Ovary (tissue), 3 donors: ENCODE data around the gene SLC9A9.

Experiments
- CTCF ChIP-seq, 3 donors: fragments of 450-650 bp in 2 of 3; fragments of 200-600 bp in 1 of 3; IDR thresholded peaks; one replicate each; pipeline versions ENCODE4 v1.5.1 to v1.8.0; 2016 to 2022; ENCODE audit warnings: antibody characterized with exemption in 3 of 3, mild to moderate bottlenecking in 1 of 3
- EP300 ChIP-seq: sonication (generic); formaldehyde crosslinking; IDR thresholded peaks from one replicate; pipeline ENCODE4 v1.6.1; 2017; ENCODE audit warnings: antibody characterized with exemption
- POLR2A ChIP-seq: fragments of 450-650 bp; IDR thresholded peaks from one replicate; pipeline ENCODE4 v1.6.1; 2017; ENCODE audit warnings: antibody characterized with exemption, mild to moderate bottlenecking, moderate library complexity
- donor health status: DM: no; HTN: no; CAD: no.

GRCh38 chr3:143650120-143650519 is 198.1 kb downstream of the SLC9A9 start:
- no peak for TF ChIP-seq CTCF (IDR thresholded peaks at IDR 0.05)
- no peak for TF ChIP-seq EP300
- TF ChIP-seq POLR2A = no peak
